ENCODE results near the gene CINP. TPM values are rescaled to one million over a fixed set of nuclear protein-coding genes. Genes with fewer than 3 reads are reported as not detected.

CINP gene
- total and polyA plus RNA-seq, 9 of the 15 experiments (the other 6 are each of a cell fraction or from before 2014, with no cell fraction given): 36.3 to 63.2 (median 43.7) TPM

DNA sequence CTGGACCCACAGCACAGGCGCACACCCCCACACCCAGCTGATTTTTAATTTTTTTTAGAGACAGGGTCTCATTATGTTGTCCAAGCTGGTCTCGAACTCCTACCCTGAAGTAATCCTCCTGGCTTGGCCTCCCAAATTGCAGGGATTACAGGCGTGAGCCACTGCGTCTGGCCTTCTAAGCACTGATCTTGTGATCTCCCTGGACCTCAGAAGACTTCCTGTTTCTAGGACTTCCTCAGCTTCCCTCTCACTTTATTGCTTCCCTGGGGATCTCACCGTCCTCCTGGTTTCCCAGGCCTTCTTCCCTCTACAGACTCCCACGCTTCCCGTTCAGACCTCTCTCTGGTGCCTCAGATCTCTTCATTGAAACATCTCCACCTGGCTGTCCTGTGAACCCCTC lies 29.3 kb downstream of the CINP start:
- Histone ChIP-seq H3K27me3 (ENCODE audit: control insufficient read depth in 2 of 2, insufficient read depth in 2 of 2, low read length in 2 of 2) (no peaks in the 10 kb centered on the region), H4K20me1 (replicated peaks; ENCODE audit: control insufficient read depth, insufficient read depth, low read length) (no peaks in the 10 kb centered on the region), H3K36me3 (ENCODE audit: control insufficient read depth, insufficient read depth, low read length) (peaks cover 9% of the 10 kb centered on the region; the same call in 1 of the 3 replicates), H2AFZ (ENCODE audit: low read depth, low read length) (no peak overlapping the region), H3K9me1 (ENCODE audit: control insufficient read depth, insufficient read depth, low read length) (no peaks in the 10 kb centered on the region), H3K27ac (ENCODE audit: extremely low read depth, low read depth, low read length) (no peak overlapping the region), H3K9ac (ENCODE audit: insufficient read depth in 1 of 2, low read depth in 2 of 2, low read length in 2 of 2) (no peak overlapping the region), H3K4me3 (no peak overlapping the region), H3K9me3 (replicated peaks; ENCODE audit: control insufficient read depth, insufficient read depth, low read depth, low read length) (no peaks in the 10 kb centered on the region), H3K4me2 (ENCODE audit: insufficient read depth, low read length) (no peak overlapping the region), H3K79me2 (ENCODE audit: control insufficient read depth, insufficient read depth, low read length) (no peaks in the 10 kb centered on the region), H3K4me1 (replicated peaks in 1 of 2; ENCODE audit: control insufficient read depth in 2 of 2, insufficient read depth in 2 of 2, low read length in 2 of 2) (no peaks in the 10 kb centered on the region; a peak in 1 of 5 replicates)
- ATAC-seq (no peak), DNase-seq (ENCODE audit: extremely low read depth in 1 of 4, low spot score in 3 of 4) (no peak), FAIRE-seq (no peak)
- ChIA-PET POLR2A (interaction anchor here (0.7 kb wide), 1 partner anchor 433 kb away, joined by 5 read pairs; no protein-coding TSS in a partner anchor), CTCF (ENCODE audit: low intra/inter-chr PET ratio) (no interaction called here)
- TF ChIP-seq HIVEP1 (CRISPR knock-in tag; IDR thresholded peaks at IDR 0.05) (no peak), SPI1 (IDR thresholded peaks at IDR 0.05; ENCODE audit: borderline replicate concordance, low read depth, low read length) (peak; percentile 31; the same call in 1 of the 2 replicates)
- in situ Hi-C loops (cut with MboI): no loop called here
- 80% methylated on average over 4 of the region's 7 CpGs for WGBS (ENCODE audit: insufficient coverage, low coverage, missing lambda C conversion rate)
- intact Hi-C loops (cut with micrococcal nuclease): no loop called here
- BruUV-seq (replicated peaks): no TSS peak

DNA sequence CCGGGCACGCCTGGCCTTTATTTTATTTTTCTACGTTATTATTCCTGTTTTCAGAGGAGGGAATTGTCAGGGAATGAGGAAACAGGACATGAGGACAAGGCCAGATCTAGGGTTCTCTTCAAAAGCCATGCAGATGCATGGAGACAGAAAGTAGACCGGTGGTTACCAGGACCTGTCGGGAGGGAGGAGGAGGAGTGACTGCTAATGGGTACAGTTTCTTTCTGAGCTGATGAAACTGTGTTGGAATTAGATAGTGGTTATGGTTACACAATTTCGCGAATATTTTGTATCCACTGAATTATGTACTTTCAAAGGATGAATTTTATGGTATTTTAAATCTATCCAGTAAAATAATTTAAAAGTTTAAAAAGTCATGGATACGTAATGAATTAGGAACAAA lies 31.9 kb downstream of the CINP start:
- intact Hi-C loops (cut with micrococcal nuclease): no loop called here
- no peak overlapping the region for H3K27ac ChIP-seq (ENCODE audit: extremely low read depth, low read depth, low read length)
- H3K4me2 ChIP-seq (ENCODE audit: insufficient read depth, low read length): no peak overlapping the region
- peaks cover 0 to 4% of the 10 kb centered on the region in 2 experiments; a peak in 4 of 5 replicates for H3K4me1 ChIP-seq (replicated peaks in 1 of 2; ENCODE audit: control insufficient read depth in 2 of 2, insufficient read depth in 2 of 2, low read length in 2 of 2)
- no peak for ATAC-seq
- BruUV-seq (replicated peaks): no TSS peak
- no peaks in the 10 kb centered on the region for H3K9me1 ChIP-seq (ENCODE audit: control insufficient read depth, insufficient read depth, low read length)
- POLR2A ChIA-PET: no interaction called here
- in situ Hi-C loops (cut with MboI): no loop called here
- H2AFZ ChIP-seq (ENCODE audit: low read depth, low read length): no peak overlapping the region
- WGBS (ENCODE audit: insufficient coverage, low coverage, missing lambda C conversion rate): 76% methylated on average over 5 of the region's 8 CpGs
- H3K36me3 ChIP-seq (ENCODE audit: control insufficient read depth, insufficient read depth, low read length): peaks cover 9% of the 10 kb centered on the region; the same call in 1 of the 3 replicates
- no peak overlapping the region for H3K4me3 ChIP-seq
- CTCF ChIA-PET (ENCODE audit: low intra/inter-chr PET ratio): no interaction called here
- no peaks in the 10 kb centered on the region for H3K27me3 ChIP-seq (ENCODE audit: control insufficient read depth in 2 of 2, insufficient read depth in 2 of 2, low read length in 2 of 2)
- no peaks in the 10 kb centered on the region for H3K79me2 ChIP-seq (ENCODE audit: control insufficient read depth, insufficient read depth, low read length)
- FAIRE-seq: no peak
- H4K20me1 ChIP-seq (replicated peaks; ENCODE audit: control insufficient read depth, insufficient read depth, low read length): no peaks in the 10 kb centered on the region
- no peaks in the 10 kb centered on the region for H3K9me3 ChIP-seq (replicated peaks; ENCODE audit: control insufficient read depth, insufficient read depth, low read depth, low read length)
- DNase-seq (ENCODE audit: extremely low read depth in 1 of 4, low spot score in 3 of 4): no peak
- H3K9ac ChIP-seq (ENCODE audit: insufficient read depth in 1 of 2, low read depth in 2 of 2, low read length in 2 of 2): no peak overlapping the region
- TF ChIP-seq FOXJ3 (CRISPR knock-in tag; IDR thresholded peaks at IDR 0.05) (no peak), ZC3H4 (CRISPR knock-in tag; IDR thresholded peaks at IDR 0.05; ENCODE audit: borderline replicate concordance) (no peak), GATA2 (CRISPR knock-in tag; IDR thresholded peaks at IDR 0.05) (no peak), EGR1 (conservative IDR thresholded peaks at IDR 0.05) (no peak), SREBF1 (IDR thresholded peaks at IDR 0.05; ENCODE audit: borderline replicate concordance, low read depth, low read length) (no peak)
- TF ChIP-seq, protein P1, sequence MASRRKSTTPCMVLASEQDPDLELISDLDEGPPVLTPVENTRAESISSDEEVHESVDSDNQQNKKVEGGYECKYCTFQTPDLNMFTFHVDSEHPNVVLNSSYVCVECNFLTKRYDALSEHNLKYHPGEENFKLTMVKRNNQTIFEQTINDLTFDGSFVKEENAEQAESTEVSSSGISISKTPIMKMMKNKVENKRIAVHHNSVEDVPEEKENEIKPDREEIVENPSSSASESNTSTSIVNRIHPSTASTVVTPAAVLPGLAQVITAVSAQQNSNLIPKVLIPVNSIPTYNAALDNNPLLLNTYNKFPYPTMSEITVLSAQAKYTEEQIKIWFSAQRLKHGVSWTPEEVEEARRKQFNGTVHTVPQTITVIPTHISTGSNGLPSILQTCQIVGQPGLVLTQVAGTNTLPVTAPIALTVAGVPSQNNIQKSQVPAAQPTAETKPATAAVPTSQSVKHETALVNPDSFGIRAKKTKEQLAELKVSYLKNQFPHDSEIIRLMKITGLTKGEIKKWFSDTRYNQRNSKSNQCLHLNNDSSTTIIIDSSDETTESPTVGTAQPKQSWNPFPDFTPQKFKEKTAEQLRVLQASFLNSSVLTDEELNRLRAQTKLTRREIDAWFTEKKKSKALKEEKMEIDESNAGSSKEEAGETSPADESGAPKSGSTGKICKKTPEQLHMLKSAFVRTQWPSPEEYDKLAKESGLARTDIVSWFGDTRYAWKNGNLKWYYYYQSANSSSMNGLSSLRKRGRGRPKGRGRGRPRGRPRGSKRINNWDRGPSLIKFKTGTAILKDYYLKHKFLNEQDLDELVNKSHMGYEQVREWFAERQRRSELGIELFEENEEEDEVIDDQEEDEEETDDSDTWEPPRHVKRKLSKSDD (conservative IDR thresholded peaks at IDR 0.05; ENCODE audit: low read length): no peak
- TF ChIP-seq, protein P2, sequence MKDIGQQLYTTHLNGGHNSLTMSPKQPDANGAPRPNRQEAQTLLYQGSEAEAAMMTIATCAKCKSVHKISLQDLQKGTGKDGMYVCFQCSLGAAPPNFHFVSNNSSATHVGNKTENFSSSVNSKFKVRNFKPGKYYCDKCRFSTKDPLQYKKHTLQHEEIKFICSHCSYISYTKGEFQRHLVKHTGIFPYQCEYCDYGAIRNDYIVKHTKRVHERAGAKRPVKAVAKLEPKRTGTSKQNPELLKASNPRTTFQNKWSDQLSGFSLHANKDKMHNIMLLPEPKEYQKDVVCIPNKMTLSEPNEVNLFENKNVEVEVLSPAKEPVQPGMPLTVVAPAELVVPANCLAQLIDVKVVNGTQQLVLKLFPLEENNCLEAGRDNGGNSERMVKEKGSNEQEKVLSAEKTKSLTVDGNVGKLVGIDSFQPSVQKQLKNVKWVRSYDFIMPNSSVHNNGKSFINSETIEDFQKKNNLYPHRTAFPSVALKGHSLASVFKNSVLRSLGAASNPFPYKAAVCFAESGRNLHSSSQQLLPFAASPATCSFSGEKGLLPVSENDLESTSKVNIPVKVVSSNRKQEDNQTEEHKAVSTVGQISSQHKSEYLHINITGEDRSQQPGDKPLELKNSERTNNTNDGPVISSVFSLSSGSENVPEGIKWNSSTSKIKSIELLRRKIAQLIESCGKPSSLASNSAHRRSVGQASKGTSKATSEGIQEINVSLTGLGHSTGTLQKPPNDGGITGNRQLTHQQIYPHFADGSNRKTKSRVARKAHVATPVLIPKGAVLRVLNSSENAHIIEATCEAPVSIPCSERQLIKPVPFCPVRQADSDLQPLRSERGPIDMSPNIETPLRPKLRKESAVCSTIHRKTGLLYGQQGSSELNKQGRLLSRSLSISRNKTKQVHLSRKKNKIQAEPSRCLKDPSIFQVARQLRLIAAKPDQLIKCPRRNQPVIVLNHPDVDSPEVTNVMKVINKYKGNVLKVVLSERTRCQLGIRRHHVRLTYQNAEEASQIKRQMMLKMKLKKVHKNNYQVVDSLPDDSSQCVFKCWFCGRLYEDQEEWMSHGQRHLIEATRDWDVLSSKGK (CRISPR knock-in tag; IDR thresholded peaks at IDR 0.05): no peak
